ENCODE results near the gene GOLGA6L2.
"Not testable (repeated sequence)": the region's sequence is repeated elsewhere in the genome, so short reads cannot be mapped to it uniquely, and the experiment has no call there.

GOLGA6L2 gene, protein sequence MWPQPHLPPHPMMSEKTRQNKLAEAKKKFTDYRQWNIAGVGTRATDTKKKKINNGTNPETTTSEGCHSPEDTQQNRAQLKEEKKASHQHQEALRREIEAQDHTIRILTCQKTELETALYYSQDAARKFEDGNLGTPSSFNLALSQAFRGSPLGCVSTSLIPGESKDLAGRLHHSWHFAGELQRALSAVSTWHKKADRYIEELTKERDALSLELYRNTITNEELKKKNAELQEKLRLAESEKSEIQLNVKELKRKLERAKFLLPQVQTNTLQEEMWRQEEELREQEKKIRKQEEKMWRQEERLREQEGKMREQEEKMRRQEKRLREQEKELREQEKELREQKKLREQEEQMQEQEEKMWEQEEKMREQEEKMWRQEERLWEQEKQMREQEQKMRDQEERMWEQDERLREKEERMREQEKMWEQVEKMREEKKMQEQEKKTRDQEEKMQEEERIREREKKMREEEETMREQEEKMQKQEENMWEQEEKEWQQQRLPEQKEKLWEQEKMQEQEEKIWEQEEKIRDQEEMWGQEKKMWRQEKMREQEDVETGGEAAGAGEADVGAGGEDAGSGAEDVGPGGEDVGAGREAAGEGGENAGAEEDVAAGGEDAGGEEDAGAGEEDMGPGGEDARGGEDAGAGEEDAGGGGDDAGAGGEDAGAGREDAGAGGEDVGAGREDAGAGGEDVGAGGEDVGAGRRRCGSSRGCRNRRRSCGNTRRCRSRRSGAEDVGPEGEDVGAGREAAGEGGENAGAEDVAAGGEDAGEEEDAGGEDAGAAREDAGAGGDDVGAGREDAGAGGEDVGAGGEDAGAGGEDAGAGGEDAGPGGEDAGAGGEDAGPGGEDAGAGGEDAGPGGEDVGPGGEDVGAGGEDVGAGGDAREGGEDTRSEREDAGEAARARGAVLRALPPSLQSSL

DNA sequence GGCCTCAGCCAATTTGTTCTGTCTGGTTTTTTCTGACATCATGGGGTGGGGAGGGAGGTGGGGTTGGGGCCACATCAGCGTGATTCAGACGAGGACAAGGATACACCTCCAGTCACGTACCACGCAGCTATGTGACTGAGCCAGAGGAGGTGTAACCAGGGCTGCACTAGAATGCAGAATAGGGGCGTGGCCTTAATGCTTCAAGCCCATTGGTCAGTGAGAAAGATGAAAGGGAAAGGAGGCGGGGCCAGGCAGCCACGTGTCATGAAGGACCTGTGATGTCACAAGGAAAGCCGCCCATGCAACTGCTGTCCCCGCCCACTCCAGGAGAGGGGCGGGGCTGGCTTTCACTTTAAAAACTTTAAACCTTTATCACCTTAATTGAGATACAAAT, at the start of gene GOLGA6L2:
Gene GOLGA6L2 (minus strand): TSS at position 137 of the 394 bp plus-strand sequence. CDS start 62 bp downstream, at position 75.
- DNase-seq (ENCODE audit: low read depth in 2 of 2): no peak

DNA sequence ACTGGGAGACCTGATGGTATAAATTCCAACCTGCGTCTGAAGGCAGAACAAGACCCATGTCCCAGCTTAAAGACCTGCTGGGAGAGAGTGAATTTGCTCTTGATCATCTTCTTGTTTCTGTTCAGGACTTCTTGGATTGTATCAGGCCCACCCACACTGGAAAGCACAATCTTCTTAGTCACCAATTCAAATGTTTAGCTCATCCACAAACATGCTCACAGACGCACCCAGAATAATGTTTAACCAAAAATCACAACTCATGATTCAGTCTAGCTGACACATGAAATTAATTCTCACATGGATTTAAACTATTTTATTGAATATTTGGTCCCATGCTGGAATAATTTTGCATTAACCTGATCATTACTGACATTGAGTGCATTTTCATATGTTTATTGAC, 37.8 kb upstream of the GOLGA6L2 start:
- DNase-seq (ENCODE audit: low read depth in 2 of 2): no peak

- DNase-seq (ENCODE audit: low read depth in 2 of 2): no peak
These were observed 36.8 kb upstream of the GOLGA6L2 start for GRCh38 chr15:23483821-23484299.

DNA sequence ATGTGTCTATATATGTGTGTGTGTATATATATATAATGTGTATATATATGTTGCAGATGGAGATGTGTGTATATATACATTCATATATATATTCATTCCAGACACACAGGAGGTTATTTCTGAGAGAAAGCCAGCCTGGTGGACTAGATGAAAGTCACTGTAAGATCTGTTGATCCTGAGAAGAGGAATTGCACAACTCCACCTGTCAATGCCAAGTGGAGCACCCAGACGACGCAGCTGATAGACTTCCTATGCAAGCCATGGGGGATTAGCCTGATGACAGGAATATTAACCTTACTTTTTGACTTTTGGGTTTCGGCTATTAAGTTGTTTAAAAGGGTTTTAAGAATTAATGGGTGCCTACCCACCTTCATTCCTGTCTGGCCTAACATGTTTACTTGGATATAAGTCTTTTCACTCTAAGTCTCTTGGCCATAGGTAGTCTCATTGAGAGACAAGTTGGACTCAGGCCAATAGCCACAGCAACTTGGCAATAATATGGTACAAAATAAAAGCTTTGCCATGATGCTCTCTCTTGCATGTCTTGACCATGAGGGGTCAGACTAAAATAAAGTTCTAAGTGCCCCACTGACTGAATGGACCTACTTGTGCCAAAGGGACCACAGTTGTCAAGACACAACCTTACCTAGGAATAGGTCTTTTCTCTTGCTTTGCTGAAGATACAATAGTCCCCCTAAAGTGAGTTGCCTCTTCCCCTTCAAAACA, 35.9 kb upstream of the GOLGA6L2 start:
- no peak for DNase-seq (ENCODE audit: low read depth in 2 of 2)

GRCh38 chr15:23482228-23482627, 35.2 kb upstream of the GOLGA6L2 start:
- DNase-seq (ENCODE audit: low read depth in 2 of 2): no peak

- no peak for DNase-seq (ENCODE audit: low read depth in 2 of 2)
These were observed 30.9 kb upstream of the GOLGA6L2 start for GRCh38 chr15:23477920-23478319.

DNA sequence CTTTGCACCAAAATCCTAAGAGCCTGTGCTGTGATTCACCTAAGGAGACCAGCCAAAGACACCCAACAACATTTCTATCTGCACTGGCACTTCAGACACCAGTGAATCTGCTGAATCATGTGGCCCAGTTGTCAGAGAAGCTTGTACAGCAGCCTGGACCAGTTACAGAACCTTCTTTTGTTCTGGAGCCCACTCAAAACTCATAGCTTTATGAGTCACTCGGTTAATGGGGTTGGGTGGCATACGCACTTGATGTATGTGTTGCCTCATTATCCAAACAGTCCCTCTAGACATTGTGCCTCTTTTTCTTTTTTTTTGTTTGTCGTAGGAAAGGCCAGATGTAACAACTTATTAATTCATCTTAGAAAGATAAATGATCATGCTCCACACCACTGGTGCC, 25.6 kb upstream of the GOLGA6L2 start:
- DNase-seq (ENCODE audit: low read depth in 2 of 2): no peak

DNA sequence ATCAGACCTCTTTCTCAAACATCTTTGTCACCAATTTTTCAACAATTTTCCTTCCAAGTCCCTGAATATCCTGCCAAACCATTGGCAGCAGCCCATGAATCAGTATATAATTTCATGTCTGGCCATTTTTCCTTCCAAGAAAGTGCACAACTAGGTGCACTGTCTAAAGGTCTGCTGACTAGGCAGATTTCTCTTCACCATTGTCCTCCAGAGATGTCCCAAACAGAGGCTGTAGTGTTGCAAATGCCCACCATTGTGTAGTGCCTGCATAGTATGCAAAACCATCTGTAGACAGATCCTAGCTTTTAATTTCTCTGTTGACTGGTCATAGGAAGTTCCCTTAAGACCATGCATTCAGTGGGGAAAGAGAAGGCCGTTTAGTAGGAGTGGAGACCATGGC, 25.0 kb upstream of the GOLGA6L2 start:
- DNase-seq (ENCODE audit: low read depth in 2 of 2): no peak

DNA sequence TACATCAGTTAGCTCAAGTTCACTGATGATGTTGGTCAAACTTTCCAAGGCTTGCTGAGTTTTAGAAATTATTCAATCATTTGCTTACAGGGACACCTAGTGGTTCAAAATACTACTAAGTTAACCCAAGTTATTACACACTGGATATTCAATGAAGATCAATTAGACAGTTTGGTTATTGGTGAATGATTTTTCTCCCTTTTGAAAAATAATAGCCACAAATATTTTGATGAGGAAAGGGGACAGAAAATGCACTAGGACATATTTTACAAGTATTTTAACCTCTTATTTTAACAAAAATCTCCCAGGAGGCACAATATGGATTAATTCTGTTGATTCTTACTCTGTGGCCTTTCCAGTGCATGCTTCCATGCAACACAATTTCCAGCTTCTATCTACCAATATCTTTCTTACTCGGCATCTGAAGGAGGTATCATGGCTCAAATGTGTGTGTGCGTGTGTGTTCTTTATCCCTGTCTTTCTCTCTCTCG, 20.1 kb upstream of the GOLGA6L2 start:
- no peak for DNase-seq (ENCODE audit: low read depth in 2 of 2)

DNA sequence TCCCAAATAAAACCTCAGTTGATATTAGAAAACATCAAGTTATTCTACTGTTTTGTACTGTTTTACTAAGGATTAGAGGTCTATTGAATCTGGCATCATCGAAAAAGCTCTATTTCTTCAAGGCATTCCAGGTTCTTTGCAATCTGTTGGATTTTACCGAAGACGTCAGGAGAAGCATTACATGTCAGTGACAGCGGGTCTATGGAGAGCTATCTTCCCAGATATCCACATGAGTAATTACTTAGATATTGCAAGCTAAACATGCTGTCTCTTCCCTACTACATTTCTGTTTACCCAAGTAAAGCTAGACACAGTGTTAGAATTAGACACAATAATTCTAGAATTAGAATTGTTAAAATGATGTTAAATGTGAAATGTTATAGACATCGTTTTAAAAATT, 10.8 kb upstream of the GOLGA6L2 start:
- no peak for DNase-seq (ENCODE audit: low read depth in 2 of 2)

DNA sequence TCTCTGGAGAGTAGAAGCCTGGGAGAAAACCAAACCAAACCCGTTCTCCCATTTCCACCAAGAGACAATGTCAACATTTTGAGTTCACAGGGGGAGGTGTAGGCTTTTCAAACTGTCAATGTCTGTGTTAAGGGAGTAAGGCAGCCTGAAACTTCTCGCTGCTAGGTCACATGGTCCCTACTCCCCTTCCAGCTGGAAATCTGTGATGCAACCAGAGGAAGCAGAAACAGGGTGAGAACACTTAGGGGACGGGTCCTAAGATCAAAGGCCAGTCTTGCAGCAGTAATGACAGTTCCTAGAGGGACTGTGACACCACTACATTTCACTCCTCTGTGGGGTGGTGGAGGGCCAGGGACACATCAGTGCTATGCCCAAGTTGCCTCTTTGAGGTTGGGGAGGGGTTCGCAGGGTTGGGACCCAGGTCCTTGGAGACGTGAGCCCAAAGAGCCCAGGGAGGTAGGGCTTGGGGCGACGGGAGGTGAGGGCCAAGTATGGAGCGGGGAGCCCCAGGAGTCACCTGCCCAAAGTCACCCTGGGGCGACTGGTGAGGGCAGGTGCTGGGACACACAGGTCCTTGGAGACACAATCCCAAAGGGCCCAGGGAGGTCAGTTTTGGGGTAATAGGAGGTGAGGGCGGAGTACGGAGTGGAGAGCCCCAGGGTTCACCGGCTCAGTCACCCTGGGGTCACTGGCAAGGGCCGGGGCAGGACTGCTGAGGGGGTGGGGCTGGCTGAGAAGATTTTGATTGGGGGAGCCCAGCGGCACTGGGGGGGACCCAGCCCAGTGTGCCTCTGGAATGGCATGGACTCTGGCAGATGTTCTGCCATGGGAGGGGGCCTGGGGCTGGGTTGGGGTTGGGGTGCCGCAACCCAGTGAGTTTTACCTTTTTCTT, 582 bp downstream of the GOLGA6L2 start:
- no peak for DNase-seq (ENCODE audit: low read depth in 2 of 2)

DNA sequence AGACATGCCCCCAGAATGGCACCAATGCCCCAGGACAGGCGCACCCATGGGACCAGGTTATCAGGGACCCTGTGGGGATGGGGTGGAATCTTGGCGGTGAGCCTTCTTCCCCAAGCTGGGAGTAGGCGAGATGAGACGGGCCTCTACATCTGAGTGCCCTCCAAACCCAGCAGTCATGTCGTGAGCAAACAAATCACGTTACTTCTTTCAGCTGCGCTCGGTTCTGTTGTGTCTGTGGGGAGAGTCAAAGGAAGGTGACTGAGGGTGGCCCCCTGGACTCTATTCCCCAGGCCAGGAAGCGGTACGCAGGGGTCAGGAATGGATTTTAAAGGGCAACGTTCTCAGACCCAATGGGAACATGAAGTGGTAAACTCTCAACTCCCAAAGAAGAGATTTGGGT, 2.8 kb downstream of the GOLGA6L2 start:
- no peak for DNase-seq (ENCODE audit: low read depth in 2 of 2)

GRCh38 chr15:23441204-23441603, 5.8 kb downstream of the GOLGA6L2 start:
- no peak for DNase-seq (ENCODE audit: low read depth in 2 of 2)

GRCh38 chr15:23440596-23440995, 6.4 kb downstream of the GOLGA6L2 start:
- DNase-seq (ENCODE audit: low read depth in 2 of 2): no peak

DNA sequence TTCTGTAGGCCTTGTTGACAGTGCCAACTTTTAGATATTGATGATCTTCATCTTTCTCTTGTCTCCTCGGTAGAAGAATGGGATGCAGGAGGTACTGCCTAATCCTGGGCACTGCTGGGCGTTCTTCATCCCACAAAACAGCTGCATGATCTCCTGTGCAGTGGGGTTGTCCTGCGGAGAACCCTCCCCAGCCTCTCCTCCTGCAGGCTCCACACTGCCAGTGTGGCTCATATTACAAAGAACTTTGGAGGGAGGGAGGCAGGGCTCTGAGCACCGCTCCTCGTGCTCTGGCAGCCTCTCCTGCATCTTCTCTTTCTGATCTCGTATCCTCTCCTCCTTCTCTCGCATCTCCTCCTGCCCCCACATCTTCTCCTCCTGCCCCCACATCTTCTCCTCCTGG, 7.5 kb downstream of the GOLGA6L2 start:
- DNase-seq (ENCODE audit: low read depth in 2 of 2): no peak

DNA sequence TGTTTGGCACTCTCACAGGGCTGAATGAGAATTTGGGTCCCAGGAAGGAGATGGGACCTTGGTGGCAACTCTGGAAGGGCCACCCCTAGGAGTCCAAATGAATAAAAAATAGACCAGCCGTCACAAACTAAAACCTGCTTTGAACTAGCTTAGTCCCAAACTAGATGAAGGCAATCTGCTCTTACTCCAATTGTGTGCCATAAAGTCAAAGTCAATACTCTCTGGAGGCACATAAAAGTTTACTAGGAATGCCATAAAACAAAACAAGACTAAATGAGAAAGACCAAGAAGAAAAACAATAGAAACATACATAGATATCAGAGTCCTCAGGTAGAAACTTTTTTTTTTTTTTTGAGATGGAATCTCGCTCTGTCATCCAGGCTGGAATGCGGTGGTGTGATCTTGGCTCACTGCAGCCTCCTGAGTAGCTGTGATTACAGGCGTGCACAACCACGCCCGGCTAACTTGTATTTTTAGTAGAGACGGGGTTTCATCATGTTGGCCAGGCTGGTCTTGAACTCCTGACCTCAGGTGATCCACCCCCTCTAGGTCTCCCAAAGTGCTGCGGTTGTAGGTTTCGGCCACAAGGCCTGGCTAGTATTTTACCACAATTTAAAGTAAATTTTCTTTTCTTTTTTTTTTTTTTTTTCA, 8.1 kb downstream of the GOLGA6L2 start:
- no peak for DNase-seq (ENCODE audit: low read depth in 2 of 2)

DNA sequence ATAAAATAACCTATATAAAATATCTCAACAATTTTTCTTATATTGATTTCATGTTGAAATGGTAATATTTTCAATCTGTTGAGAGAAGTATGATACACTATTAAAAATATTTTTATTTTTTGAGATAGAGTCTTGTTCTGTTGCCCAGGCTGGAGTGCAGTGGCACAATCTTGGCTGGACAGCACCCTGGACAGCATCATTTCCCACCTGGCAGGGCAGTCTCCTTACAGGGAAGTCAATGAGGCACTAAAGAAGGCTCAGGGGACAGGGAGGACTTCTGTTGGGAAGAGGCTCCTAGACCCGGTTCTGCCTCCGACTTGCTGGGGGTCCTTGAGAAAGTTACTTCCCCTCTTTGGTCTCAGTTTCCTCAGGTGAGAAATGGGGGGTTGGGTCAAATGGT, 9.4 kb downstream of the GOLGA6L2 start:
- no peak for DNase-seq (ENCODE audit: low read depth in 2 of 2)

DNA sequence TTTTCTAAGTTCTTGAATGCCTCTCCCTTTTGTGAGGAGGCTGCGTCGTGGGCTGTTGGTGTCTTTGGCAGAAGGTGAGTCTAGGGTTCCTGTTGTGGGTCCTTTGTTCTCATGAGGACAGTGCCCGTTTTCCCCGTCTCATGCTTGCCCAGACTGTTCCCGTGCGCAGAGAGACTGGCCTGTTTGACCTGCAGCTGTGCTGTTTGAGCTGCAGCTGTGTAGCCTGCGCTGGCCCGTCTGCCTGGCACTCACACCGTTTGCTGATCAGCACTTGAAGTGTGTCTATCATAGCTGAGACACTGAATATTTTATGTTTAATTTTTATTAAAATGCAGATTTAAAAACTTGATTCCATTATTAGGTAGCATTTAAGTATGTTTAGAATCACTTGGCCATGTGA, 9.9 kb downstream of the GOLGA6L2 start:
- DNase-seq (ENCODE audit: low read depth in 2 of 2): no peak

- no peak for DNase-seq (ENCODE audit: low read depth in 2 of 2)
These were observed 10.6 kb downstream of the GOLGA6L2 start for GRCh38 chr15:23436421-23436820.

GRCh38 chr15:23434699-23435098, 12.3 kb downstream of the GOLGA6L2 start:
- DNase-seq (ENCODE audit: low read depth in 2 of 2): not testable (repeated sequence)

Measured in stimulated activated CD8-positive, alpha-beta memory T cell treated with anti-CD3 and anti-CD28 coated beads, Interleukin-2, amount 100 ng/mL, for 1 hour (primary cell).